Stimulated activated CD4-positive, alpha-beta T cell treated with anti-CD3 and anti-CD28 coated beads, Interleukin-1b, Interleukin-23, amount 100 ng/mL, for 48 hours (primary cell): ENCODE results near the gene LRRC8B.
"Not testable (repeated sequence)": the region's sequence is repeated elsewhere in the genome, so short reads cannot be mapped to it uniquely, and the experiment has no call there.

Experiments
- DNase-seq: peaks from one replicate; pipeline ENCODE4 v3.0.0-alpha.2; 2020

LRRC8B gene

GRCh38 chr1:89524369-89525168 lies at the start of gene LRRC8B:
TSS of gene LRRC8B (plus strand) at chr1:89524829. CDS start at chr1:89582651, 57,822 bp downstream.
- DNase-seq = peak; percentile 92

GRCh38 chr1:89475269-89475668 lies 49.4 kb upstream of the LRRC8B start:
- DNase-seq = no peak

DNA sequence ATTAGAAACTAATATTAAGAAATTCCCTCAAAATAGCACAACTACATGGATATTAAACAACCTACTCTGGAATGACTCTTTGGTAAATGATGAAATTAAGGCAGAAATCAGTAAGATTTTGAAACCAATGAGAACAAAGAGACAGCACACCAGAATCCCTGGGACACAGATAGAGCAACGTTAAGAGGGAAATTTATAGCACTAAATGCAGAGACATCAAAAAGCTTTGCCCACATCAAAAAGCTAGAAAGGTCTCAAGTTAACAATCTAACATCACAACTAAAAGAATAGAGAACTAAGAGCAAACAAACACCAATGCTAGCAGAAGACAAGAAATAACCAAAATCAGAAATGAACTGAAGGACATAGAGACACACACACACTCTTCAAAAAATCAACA lies 48.6 kb upstream of the LRRC8B start:
- no peak for DNase-seq

DNA sequence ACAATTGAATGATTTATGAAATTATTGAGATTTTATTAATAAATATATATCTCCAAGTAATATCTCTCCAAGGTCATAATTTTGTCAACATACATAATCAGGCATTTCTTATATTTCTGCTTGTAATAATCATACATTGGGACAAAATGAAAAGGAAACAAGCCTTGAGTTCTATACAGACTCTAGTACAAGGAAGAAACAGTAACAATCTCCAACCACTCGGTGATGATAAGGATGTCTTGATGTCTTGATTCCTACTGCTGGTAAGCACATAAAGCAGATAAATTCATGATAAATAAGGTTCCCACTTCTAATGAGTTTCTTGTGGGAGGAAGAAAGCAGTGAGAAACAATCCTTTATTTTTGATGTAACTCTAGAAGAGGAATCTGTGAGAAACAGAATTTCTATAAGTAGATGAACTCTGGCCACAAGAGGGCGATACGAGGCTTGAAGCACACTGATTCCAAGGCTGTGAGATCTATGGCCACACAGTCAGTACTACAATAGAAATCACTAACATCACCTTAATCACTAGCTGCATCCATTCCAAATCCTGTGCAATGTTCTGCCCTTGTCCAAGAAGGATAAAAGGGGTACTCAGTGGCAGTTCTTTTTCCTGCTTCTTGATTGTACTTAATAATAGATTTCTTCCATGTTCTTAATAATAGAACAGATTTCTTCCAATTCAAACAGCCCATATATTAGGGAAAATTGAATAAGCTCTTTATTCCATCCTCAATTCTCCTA lies 41.4 kb upstream of the LRRC8B start:
- peak; percentile 77 for DNase-seq

GRCh38 chr1:89483757-89484077 lies 40.9 kb upstream of the LRRC8B start:
- DNase-seq = no peak

DNA sequence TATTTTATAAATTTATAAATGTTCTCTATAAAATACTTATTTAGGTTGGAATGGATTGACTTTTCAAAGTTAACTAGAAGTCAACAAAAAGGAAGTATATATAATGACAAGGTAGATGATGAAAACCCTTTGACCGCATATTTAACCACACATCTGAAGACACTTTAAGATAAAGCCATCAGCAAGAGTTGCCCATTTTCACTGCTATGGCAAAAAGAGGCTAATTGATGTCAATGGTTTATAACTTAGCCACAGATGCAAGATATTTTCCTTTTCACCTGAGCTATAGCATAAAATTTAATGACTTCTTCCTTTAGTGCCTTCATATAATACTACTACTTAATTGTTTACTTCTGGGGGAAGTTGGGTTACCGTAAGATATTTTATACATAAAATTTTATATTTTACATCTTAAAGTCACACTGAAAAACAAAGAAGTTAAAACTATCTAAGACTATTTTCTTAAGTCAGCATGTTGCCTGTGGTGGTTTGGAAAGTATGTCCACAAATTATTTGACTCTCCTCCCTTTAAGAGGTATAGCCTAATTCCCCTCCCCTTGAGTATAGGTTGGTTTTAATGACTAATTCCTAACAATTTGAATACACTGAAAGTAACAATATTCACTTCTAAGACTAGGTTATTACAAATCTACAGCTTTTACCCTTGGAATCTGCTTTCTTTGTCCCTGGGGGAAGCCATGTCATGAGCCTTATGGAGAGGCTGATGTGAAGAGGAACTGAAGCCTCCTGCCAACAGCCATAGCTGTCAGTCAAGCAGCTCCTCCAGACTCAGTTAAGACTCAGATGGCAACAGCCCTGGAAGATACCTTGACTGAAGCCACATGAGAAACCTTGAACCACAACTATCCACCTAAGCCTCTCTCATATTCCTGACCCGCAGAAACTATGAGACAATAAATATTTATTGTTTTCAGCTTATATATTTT lies 40.3 kb upstream of the LRRC8B start:
- DNase-seq = no peak

GRCh38 chr1:89487972-89488371 lies 36.7 kb upstream of the LRRC8B start:
- peak; percentile 20 for DNase-seq

DNA sequence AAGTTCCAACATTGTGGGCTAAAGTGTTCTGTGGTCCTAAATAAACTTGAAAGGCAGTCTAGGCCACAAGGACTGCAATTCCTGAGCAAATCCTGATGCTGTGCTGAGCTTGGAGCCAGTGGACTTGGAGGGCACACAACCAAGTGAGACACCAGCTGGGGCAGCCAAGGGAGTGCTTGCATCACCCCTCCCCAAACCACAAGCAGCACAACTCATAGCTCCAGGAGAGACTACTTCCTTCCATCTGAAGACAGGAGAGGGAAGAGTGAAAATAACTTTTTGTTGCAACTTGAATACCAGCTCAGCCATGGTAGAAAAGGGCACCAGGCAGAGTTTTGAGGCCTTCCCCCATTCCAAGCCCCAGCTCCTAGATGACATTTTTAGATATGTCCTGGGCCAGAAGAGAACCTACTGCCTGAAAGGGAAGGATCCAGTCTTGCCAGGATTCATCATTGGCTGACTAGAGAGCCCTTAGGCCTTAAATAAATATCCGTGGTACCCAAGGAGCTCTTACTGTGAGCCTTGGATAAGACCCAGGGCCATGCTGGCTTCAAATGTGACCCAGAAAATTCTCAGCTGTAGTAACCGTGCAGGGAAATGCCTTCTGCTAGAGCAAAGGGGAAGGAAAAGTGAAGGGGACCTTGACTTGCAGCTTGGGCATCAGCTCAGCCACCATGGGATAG lies 35.4 kb upstream of the LRRC8B start:
- no peak for DNase-seq

- no peak for DNase-seq
These were observed 34.2 kb upstream of the LRRC8B start for GRCh38 chr1:89490389-89490788.

GRCh38 chr1:89499320-89499719 lies 25.3 kb upstream of the LRRC8B start:
- no peak for DNase-seq

- no peak for DNase-seq
These were observed 22.6 kb upstream of the LRRC8B start for GRCh38 chr1:89502042-89502441.

- no peak for DNase-seq
These were observed 21.7 kb upstream of the LRRC8B start for GRCh38 chr1:89502895-89503294.

DNA sequence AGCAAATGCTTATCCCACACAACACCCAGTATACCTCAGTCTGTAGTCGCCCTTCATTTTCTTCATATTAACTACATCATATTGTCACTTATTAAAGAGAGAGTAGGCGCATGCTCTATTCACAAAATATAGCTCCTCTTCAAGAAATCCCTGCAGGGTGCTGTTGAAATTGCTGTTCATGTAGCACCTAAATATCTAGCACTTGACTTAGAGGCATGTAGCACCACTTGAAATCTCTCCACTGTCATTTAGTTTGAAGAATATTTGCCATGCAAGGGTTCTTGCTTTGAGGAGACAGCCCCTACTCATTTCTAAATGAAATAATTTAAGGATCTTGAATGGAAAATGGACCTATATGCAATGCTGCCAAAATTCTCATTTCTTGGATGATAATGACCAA lies 20.9 kb upstream of the LRRC8B start:
- no peak for DNase-seq

DNA sequence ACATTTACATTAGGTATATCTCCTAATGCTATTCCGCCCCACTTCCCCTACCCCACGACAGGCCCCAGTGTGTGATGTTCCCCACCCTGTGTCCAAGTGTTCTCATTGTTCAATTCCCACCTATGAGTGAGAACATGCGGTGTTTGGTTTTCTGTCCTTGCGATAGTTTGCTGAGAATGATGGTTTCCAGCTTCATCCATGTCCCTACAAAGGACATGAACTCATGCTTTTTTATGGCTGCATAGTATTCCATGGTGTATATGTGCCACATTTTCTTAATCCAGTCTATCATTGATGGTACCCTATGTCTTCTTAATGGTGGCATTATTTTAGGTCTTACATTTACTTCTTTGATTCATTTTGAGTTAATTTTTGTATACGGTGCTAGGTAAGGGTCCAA lies 14.6 kb upstream of the LRRC8B start:
- DNase-seq = not testable (repeated sequence)

GRCh38 chr1:89512996-89513720 lies 11.5 kb upstream of the LRRC8B start:
- DNase-seq = no peak

DNA sequence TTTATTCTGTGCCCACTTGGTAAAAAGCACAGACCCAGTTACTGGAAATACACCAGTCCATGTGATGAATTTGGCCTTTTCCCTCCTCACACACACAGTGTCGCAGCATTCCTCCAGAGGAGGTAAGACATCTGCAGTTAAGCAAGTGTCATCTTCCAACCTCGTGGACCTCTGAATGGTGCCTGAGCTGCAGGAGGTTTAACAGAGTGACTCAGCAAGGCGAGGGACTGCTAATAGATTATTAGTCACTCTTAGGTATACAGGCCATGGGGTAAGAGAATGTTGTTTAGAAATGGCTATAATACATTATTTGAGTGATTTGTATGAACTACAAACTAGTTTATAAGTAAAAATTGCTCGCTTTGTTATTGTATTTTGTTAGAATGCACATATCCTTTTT lies 8.6 kb upstream of the LRRC8B start:
- no peak for DNase-seq

GRCh38 chr1:89518221-89518631 lies 6.4 kb upstream of the LRRC8B start:
- no peak for DNase-seq

GRCh38 chr1:89519779-89520358 lies 4.8 kb upstream of the LRRC8B start:
- DNase-seq = peak; percentile 34

- not testable (repeated sequence) for DNase-seq
These were observed 2.7 kb upstream of the LRRC8B start for GRCh38 chr1:89521977-89522376.

- DNase-seq = peak; percentile 81
These were observed 859 bp upstream of the LRRC8B start for GRCh38 chr1:89523572-89524368.
